IPS-18a (cell line): ENCODE data around the gene WNT7B.

Source experiments
- H3K27ac ChIP-seq: one replicate; pipeline ENCODE4 v1.5.1; 2013; ENCODE audit warnings: low read length
- H3K27me3 ChIP-seq: one replicate; pipeline ENCODE4 v1.6.1; 2013; ENCODE audit warnings: mild to moderate bottlenecking, low read length; ENCODE audit not compliant: control insufficient read depth, insufficient read depth
- H3K36me3 ChIP-seq: one replicate; pipeline ENCODE4 v1.6.1; 2013; ENCODE audit warnings: low read depth, low read length; ENCODE audit not compliant: control insufficient read depth
- H3K4me1 ChIP-seq: one replicate; pipeline ENCODE4 v1.6.1; 2013; ENCODE audit warnings: low read depth, low read length; ENCODE audit not compliant: control insufficient read depth
- H3K4me3 ChIP-seq: one replicate; pipeline ENCODE4 v1.5.1; 2013; ENCODE audit warnings: low read length
- H3K9ac ChIP-seq: one replicate; pipeline ENCODE4 v1.6.1; 2013; ENCODE audit warnings: mild to moderate bottlenecking, low read length, moderate library complexity
- H3K9me3 ChIP-seq: one replicate; pipeline ENCODE4 v1.6.1; 2013; ENCODE audit warnings: low read depth, low read length; ENCODE audit not compliant: control insufficient read depth

Gene WNT7B

DNA sequence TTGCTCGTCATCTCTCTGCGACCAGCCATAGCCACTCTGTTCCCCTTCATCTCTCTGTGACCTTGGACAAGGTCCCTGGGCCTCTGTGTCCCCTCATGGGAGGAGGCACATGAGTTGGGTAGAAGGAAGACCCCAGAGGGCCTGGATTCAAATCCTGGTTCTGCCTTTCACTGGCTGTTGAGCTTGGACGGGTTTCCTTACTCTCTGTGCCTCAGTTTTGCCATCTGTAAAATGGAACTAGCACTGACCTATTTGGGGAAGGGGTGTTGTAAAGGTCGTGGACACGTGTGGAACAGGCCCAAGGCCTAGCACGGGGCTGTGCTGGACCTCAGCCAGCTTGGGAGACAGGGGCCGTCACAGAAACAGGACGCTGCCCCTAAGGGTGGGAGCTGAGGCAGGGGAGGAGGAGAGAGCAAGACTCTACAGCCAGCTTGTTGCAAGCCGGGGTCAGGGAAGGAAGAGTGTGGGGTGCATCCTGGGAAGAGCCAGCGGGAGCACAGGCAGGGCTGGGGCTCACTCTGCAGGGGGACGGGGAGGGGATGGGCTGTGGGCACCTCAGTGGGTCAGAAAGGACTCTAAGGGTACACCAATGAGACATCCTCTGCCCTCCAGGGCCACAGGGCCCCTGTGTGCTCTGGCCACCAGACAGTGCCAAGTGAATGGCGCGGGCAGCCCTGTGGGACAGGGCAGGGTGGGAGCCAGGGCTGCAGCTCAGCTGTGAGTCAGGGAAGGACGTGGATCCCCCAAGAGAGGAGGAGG lies 59.1 kb downstream of the WNT7B start:
- H3K36me3 ChIP-seq: no peaks in the 10 kb centered on the region
- no peaks in the 10 kb centered on the region for H3K4me1 ChIP-seq
- H3K27me3 ChIP-seq: no peaks in the 10 kb centered on the region
- no peak overlapping the region for H3K9ac ChIP-seq
- no peak overlapping the region for H3K27ac ChIP-seq
- H3K9me3 ChIP-seq: no peaks in the 10 kb centered on the region
- H3K4me3 ChIP-seq: no peak overlapping the region

DNA sequence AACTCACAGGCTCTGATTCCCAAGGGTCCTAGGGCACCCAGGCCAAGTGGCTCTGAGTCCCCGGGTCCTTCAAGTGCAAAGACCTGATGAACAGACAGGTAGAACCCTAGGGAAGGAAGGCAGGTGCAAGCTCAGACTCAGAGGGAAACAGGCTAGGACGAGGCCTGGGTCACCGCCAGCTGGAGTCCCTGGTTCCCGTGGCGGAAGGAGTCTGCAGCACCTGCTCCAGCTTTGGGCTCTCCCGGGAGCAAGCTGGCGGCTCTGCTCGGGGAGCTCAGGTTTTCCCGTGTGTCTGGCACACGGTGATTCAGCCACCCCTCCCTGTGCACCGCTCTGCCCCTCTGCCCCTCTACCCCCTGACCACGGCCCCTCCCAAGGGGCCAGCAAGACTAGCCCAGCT lies 59.8 kb downstream of the WNT7B start:
- Histone ChIP-seq H3K4me1 (no peaks in the 10 kb centered on the region), H3K27ac (no peak overlapping the region), H3K36me3 (no peaks in the 10 kb centered on the region), H3K27me3 (no peaks in the 10 kb centered on the region), H3K9ac (no peak overlapping the region), H3K9me3 (no peaks in the 10 kb centered on the region), H3K4me3 (no peak overlapping the region)

DNA sequence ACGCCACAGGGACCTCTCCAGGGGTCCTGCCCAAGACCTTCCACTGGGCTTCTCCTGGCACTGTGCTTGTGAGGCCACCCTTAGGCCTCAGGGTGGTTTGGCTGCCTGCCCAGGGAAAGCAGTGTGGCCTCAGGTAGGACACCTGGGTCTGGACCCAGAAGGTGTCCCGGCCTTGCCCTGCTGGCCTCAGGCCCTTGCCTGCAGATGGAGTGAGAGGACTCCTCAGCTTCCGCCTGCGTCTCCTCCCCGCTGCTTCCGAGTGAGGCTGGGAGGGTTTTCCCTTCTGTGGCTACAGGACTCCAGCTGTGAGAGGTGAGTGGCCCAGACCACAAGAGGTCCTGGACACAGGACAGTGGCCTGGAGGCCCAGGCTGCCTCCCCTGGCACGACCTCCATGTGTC lies 60.4 kb downstream of the WNT7B start:
- no peak overlapping the region for H3K9ac ChIP-seq
- H3K27me3 ChIP-seq: no peaks in the 10 kb centered on the region
- no peaks in the 10 kb centered on the region for H3K4me1 ChIP-seq
- H3K9me3 ChIP-seq: no peaks in the 10 kb centered on the region
- no peak overlapping the region for H3K27ac ChIP-seq
- H3K4me3 ChIP-seq: no peak overlapping the region
- H3K36me3 ChIP-seq: no peaks in the 10 kb centered on the region

DNA sequence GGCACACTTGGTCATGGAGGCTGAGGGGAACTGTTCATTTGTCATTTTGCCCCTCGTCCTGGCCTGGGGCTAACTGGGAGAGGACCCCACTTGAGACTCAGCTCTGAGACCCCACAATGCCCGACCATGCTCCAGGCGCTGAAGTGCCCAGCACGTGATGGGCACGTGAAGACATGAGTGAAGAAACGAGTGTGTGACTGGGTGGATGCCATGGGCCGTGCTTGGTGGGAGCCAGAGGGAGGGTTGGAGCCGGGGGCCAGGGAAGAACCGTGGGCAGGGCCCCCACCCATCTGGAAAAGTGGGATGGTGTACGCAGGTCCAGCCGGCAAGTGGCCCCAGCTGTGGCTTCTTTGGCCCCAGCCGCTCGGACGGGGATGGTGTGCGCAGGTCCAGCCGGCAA lies 61.1 kb downstream of the WNT7B start:
- Histone ChIP-seq H3K27me3 (no peaks in the 10 kb centered on the region), H3K4me1 (no peaks in the 10 kb centered on the region), H3K36me3 (no peaks in the 10 kb centered on the region), H3K4me3 (no peak overlapping the region), H3K27ac (no peak overlapping the region), H3K9ac (no peak overlapping the region), H3K9me3 (no peaks in the 10 kb centered on the region)

DNA sequence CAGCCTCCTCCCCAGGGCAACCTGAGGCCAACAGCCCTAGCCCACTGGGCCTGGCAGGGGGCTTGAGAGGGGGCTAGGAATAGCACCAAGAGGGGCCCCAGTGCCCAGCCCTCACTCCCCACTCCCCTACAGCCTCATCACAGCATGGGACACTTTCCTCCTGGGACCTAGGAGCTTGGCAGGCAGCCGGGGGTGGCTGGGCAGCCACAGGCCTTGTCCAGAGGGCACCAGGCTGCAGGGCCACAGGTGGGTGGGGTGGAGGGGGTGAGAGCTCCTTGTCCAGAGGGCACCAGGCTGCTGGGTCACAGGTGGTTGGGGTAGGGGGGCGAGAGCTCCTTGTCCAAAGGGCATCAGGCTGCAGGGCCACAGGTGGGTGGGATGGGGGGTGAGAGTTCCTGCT lies 61.8 kb downstream of the WNT7B start:
- Histone ChIP-seq H3K4me3 (no peak overlapping the region), H3K9me3 (no peaks in the 10 kb centered on the region), H3K27me3 (no peaks in the 10 kb centered on the region), H3K27ac (no peak overlapping the region), H3K9ac (no peak overlapping the region), H3K36me3 (no peaks in the 10 kb centered on the region), H3K4me1 (no peaks in the 10 kb centered on the region)

DNA sequence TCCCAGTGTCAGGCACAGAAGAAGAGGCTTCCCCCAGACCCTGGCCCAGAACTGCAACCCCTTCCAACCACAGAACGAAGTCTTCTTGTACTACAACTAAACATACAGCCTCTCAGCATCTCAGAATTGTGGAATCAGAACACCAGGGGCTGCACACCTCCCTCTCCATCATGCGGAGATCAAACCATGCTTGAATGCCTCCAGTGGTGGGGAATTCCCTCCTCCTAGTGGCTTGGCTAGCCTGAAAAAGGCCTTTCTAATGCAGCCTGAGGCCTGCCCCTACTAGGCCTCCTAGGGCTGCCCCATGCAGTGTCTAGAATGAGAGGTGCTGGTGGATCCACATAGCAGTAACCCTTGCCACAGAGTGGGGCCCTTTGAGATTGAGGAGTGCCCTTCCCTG lies 62.7 kb downstream of the WNT7B start:
- no peak overlapping the region for H3K27ac ChIP-seq
- no peak overlapping the region for H3K9ac ChIP-seq
- no peaks in the 10 kb centered on the region for H3K27me3 ChIP-seq
- H3K9me3 ChIP-seq: no peaks in the 10 kb centered on the region
- H3K36me3 ChIP-seq: no peaks in the 10 kb centered on the region
- H3K4me3 ChIP-seq: no peak overlapping the region
- H3K4me1 ChIP-seq: no peaks in the 10 kb centered on the region

DNA sequence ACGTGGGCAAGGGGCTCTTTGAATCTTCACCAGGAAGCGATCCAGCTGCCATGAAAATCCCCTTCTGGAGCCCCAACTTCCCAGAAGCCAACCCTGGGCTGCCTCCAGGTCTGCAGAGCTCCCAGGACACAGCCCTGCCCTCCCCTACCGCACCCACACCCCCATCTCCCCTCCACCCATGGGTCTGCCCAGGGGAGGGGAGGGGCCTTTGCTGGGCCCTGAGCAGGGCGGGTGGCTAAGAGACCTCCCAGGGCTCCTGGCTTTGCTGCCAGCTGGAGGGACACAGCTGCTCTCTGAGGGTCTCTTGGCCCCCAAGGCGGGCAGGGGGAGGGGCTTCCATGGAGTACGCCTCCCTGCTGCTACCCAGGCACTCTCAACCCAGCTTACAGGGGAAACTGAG lies 64.1 kb downstream of the WNT7B start:
- no peaks in the 10 kb centered on the region for H3K27me3 ChIP-seq
- H3K4me3 ChIP-seq: no peak overlapping the region
- H3K36me3 ChIP-seq: no peaks in the 10 kb centered on the region
- no peaks in the 10 kb centered on the region for H3K9me3 ChIP-seq
- H3K9ac ChIP-seq: no peak overlapping the region
- H3K4me1 ChIP-seq: no peaks in the 10 kb centered on the region
- H3K27ac ChIP-seq: no peak overlapping the region

DNA sequence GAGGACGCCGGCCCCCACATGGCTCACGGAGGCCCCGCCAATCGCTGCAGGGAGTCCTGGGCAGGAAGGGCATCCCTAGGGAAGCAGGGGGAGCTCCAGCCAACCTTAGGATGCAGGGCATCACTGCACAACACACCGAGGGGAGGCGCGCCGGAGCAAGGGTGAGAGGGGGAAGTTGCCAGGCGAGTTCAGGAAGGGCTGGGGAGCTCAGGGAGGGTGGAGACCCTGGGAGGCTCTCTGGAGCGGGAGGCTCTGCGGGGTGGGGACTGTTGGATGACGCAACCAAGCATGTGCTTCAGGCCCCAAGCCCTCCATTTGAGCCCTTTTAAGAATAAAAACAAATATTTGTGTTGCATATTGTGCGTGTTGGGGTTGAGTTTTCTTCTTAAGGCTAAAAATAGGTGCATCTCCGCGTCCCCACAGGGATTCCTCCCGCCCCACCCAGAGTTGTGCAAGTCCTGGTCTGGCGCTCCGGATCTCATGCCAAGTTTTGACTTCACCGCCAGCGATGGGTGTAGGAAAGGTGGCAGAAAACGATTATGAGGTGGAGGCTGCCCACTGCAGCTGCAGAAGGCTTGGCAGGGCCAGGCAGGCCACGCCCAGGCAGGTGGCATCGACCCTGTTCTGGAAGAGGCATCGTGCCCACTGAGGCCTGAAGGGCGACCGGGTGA lies 65.2 kb downstream of the WNT7B start:
- H3K27ac ChIP-seq: no peak overlapping the region
- no peaks in the 10 kb centered on the region for H3K27me3 ChIP-seq
- H3K9me3 ChIP-seq: no peaks in the 10 kb centered on the region
- no peaks in the 10 kb centered on the region for H3K4me1 ChIP-seq
- H3K9ac ChIP-seq: no peak overlapping the region
- no peak overlapping the region for H3K4me3 ChIP-seq
- no peaks in the 10 kb centered on the region for H3K36me3 ChIP-seq

DNA sequence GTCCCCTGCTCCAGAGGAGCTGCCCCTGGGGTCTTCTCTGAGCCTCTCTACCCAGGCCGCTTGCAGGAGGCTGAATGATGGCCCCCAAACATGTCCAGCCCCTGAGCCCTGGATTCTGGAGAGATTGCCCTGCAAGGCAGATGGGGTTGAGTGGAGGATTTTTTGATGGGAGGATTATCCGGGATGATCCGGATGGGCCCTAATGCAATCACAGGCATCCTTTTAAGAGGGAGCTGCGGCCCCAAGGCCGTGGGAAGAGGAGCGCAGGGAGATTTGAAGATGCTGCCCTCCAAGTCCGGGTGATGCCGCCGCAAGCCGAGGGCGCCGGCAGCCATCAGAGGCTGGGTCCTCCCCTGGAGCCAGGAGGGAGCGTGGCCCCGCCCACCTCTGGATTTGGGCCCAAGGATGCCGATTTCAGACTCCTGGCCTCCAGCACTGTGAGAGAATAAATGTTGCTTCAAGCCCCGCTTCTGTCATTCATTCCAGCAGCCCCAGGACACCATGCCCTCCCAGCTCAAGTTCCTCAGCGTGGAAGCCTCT lies 66.0 kb downstream of the WNT7B start:
- H3K9ac ChIP-seq: no peak overlapping the region
- no peak overlapping the region for H3K4me3 ChIP-seq
- no peaks in the 10 kb centered on the region for H3K9me3 ChIP-seq
- no peaks in the 10 kb centered on the region for H3K36me3 ChIP-seq
- no peaks in the 10 kb centered on the region for H3K27me3 ChIP-seq
- no peak overlapping the region for H3K27ac ChIP-seq
- H3K4me1 ChIP-seq: no peaks in the 10 kb centered on the region

DNA sequence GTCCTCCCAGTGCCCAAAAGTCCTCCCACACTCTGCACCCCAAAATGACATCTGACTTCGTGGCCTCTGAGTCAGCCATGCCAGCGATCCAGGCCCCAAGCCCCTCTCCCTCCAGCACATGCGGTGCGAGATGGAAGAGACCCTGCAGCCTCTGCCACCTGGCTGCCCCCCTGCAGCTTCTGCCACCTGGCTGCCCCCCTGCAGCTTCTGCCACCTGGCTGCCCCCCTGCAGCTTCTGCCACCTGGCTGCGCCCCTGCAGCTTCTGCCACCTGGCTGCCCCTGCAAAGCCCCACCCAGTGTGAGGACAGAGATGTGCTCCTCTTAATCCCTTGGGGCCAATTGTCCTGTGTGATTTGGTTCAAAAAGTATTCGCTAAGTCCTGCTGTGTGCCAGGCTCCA lies 68.0 kb downstream of the WNT7B start:
- Histone ChIP-seq H3K9ac (no peak overlapping the region), H3K9me3 (no peaks in the 10 kb centered on the region), H3K27me3 (no peaks in the 10 kb centered on the region), H3K4me3 (no peak overlapping the region), H3K27ac (no peak overlapping the region), H3K36me3 (no peaks in the 10 kb centered on the region), H3K4me1 (no peaks in the 10 kb centered on the region)

DNA sequence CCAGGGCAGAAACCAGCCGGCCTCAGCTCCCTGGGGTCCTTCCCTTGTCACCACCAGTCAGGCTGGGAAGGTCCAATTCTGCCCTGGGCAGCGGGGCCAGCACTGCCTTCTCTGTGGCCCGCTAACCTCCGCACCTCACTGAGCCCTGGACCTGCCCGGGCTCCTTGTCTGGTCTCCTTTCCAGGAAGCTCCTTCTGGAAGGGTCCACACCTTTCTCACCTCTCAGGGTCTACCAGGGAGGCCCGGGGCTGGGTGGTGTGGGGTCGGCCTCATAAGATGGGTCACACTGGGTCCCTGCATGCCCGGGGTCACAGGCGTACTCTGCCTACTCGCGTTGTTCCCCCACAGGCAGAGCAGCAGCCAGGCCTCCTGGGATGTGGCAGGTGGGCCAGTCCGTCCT lies 69.0 kb downstream of the WNT7B start:
- no peaks in the 10 kb centered on the region for H3K4me1 ChIP-seq
- no peak overlapping the region for H3K27ac ChIP-seq
- H3K36me3 ChIP-seq: no peaks in the 10 kb centered on the region
- H3K4me3 ChIP-seq: no peak overlapping the region
- no peaks in the 10 kb centered on the region for H3K9me3 ChIP-seq
- H3K9ac ChIP-seq: no peak overlapping the region
- H3K27me3 ChIP-seq: no peaks in the 10 kb centered on the region

DNA sequence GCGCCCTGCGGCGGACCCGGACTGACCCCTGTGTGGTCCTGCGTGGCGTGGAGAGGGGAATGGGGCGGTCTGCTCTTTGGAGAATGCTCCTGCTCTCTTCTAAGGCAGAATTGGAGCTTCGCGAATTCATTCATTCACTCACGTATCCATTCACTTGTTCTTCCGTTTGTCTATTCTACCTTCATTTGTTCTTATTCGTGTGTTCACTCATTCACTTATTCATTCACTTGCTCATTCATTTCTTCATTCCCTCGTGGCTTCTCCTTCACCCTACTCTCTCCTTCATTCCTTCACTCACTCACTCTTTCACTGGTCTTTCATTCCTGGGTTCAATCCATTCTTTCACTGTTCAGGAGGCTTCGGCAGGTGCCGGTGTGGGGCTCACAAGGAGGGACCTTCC lies 69.6 kb downstream of the WNT7B start:
- H3K27me3 ChIP-seq: no peaks in the 10 kb centered on the region
- H3K4me1 ChIP-seq: no peaks in the 10 kb centered on the region
- no peaks in the 10 kb centered on the region for H3K9me3 ChIP-seq
- no peak overlapping the region for H3K9ac ChIP-seq
- no peak overlapping the region for H3K27ac ChIP-seq
- no peak overlapping the region for H3K4me3 ChIP-seq
- H3K36me3 ChIP-seq: no peaks in the 10 kb centered on the region
